Stimulated activated CD4-positive, alpha-beta T cell treated with anti-CD3 and anti-CD28 coated beads, Interleukin-1b, Interleukin-23, amount 100 ng/mL, for 48 hours (primary cell): Measurements from ENCODE around the gene PGM2.
A peak's percentile ranks its signal among the peaks of the same experiment; 100 is the strongest.
"Not testable (repeated sequence)": the region's sequence is repeated elsewhere in the genome, so short reads cannot be mapped to it uniquely, and the experiment has no call there.

Experiments
- DNase-seq: peaks from one replicate; pipeline ENCODE4 v3.0.0-alpha.2; 2020

PGM2 gene

GRCh38 chr4:37826295-37827029 lies at the start of gene PGM2:
TSS of gene PGM2 (plus strand) at chr4:37826686. CDS start at chr4:37826733, 47 bp downstream.
- peak; percentile 89 for DNase-seq

- DNase-seq: no peak
Measured at GRCh38 chr4:37779896-37780295, 46.6 kb upstream of the PGM2 start.

GRCh38 chr4:37780444-37781130 lies 45.9 kb upstream of the PGM2 start:
- peak; percentile 8 for DNase-seq

- no peak for DNase-seq
Measured at GRCh38 chr4:37781131-37781455, 45.4 kb upstream of the PGM2 start.

- not testable (repeated sequence) for DNase-seq
Measured at GRCh38 chr4:37786267-37786666, 40.2 kb upstream of the PGM2 start.

GRCh38 chr4:37787883-37788460 lies 38.5 kb upstream of the PGM2 start:
- not testable (repeated sequence) for DNase-seq

GRCh38 chr4:37788819-37789218 lies 37.7 kb upstream of the PGM2 start:
- DNase-seq: no peak

- DNase-seq: no peak
Measured at GRCh38 chr4:37792241-37792640, 34.2 kb upstream of the PGM2 start.

- no peak for DNase-seq
Measured at GRCh38 chr4:37793562-37793961, 32.9 kb upstream of the PGM2 start.

- DNase-seq: no peak
Measured at GRCh38 chr4:37794056-37794455, 32.4 kb upstream of the PGM2 start.

- no peak for DNase-seq
Measured at GRCh38 chr4:37795581-37796195, 30.8 kb upstream of the PGM2 start.

- no peak for DNase-seq
Measured at GRCh38 chr4:37797374-37797773, 29.1 kb upstream of the PGM2 start.

GRCh38 chr4:37797923-37798322 lies 28.6 kb upstream of the PGM2 start:
- DNase-seq: no peak

GRCh38 chr4:37798616-37799015 lies 27.9 kb upstream of the PGM2 start:
- DNase-seq: no peak

- no peak for DNase-seq
Measured at GRCh38 chr4:37799941-37800554, 26.4 kb upstream of the PGM2 start.

- no peak for DNase-seq
Measured at GRCh38 chr4:37802068-37802666, 24.3 kb upstream of the PGM2 start.

- no peak for DNase-seq
Measured at GRCh38 chr4:37803348-37803973, 23.0 kb upstream of the PGM2 start.

GRCh38 chr4:37805091-37805490 lies 21.4 kb upstream of the PGM2 start:
- no peak for DNase-seq

GRCh38 chr4:37812713-37813112 lies 13.8 kb upstream of the PGM2 start:
- DNase-seq: no peak

GRCh38 chr4:37815591-37815990 lies 10.9 kb upstream of the PGM2 start:
- DNase-seq: no peak

- DNase-seq: no peak
Measured at GRCh38 chr4:37816006-37816405, 10.5 kb upstream of the PGM2 start.

- DNase-seq: no peak
Measured at GRCh38 chr4:37816719-37817118, 9.8 kb upstream of the PGM2 start.

- DNase-seq: no peak
Measured at GRCh38 chr4:37818752-37819151, 7.7 kb upstream of the PGM2 start.
